ENCODE measurements around the gene SESN3. TPM values are rescaled to one million over a fixed set of nuclear protein-coding genes. Genes with fewer than 3 reads are reported as not detected.
"Not testable (repeated sequence)": the region's sequence is repeated elsewhere in the genome, so short reads cannot be mapped to it uniquely, and the experiment has no call there.

Gene SESN3
- total RNA-seq, 1 experiment from 2014 or later: 0.44 TPM

- no peak for DNase-seq (ENCODE audit: low read depth)
These were observed 8.2 kb downstream of the SESN3 start for GRCh38 chr11:95222817-95223216.

- no peak for DNase-seq (ENCODE audit: low read depth)
These were observed 11.4 kb downstream of the SESN3 start for GRCh38 chr11:95219599-95219998.

GRCh38 chr11:95218149-95218548, 12.9 kb downstream of the SESN3 start:
- no peak for DNase-seq (ENCODE audit: low read depth)

GRCh38 chr11:95212609-95213008, 18.4 kb downstream of the SESN3 start:
- no peak for DNase-seq (ENCODE audit: low read depth)

- not testable (repeated sequence) for DNase-seq (ENCODE audit: low read depth)
These were observed 21.5 kb downstream of the SESN3 start for GRCh38 chr11:95209535-95209934.

- no peak for DNase-seq (ENCODE audit: low read depth)
These were observed 30.1 kb downstream of the SESN3 start for GRCh38 chr11:95200781-95201457.

- DNase-seq (ENCODE audit: low read depth): no peak
These were observed 35.2 kb downstream of the SESN3 start for GRCh38 chr11:95195831-95196230.

GRCh38 chr11:95193541-95193940, 37.5 kb downstream of the SESN3 start:
- no peak for DNase-seq (ENCODE audit: low read depth)

GRCh38 chr11:95192717-95193116, 38.3 kb downstream of the SESN3 start:
- no peak for DNase-seq (ENCODE audit: low read depth)

GRCh38 chr11:95187723-95188122, 43.3 kb downstream of the SESN3 start:
- no peak for DNase-seq (ENCODE audit: low read depth)

GRCh38 chr11:95182397-95182796, 48.6 kb downstream of the SESN3 start:
- no peak for DNase-seq (ENCODE audit: low read depth)

GRCh38 chr11:95175818-95176380, 55.1 kb downstream of the SESN3 start:
- DNase-seq (ENCODE audit: low read depth): no peak

GRCh38 chr11:95170294-95170693, 60.7 kb downstream of the SESN3 start:
- no peak for DNase-seq (ENCODE audit: low read depth)

- no peak for DNase-seq (ENCODE audit: low read depth)
These were observed 64.2 kb downstream of the SESN3 start for GRCh38 chr11:95166781-95167180.

- DNase-seq (ENCODE audit: low read depth): no peak
These were observed 65.4 kb downstream of the SESN3 start for GRCh38 chr11:95165638-95166037.

- DNase-seq (ENCODE audit: low read depth): no peak
These were observed 67.9 kb downstream of the SESN3 start for GRCh38 chr11:95163106-95163505.

- DNase-seq (ENCODE audit: low read depth): no peak
These were observed 69.8 kb downstream of the SESN3 start for GRCh38 chr11:95161248-95161647.

- DNase-seq (ENCODE audit: low read depth): no peak
These were observed 73.2 kb downstream of the SESN3 start for GRCh38 chr11:95157824-95158223.

- no peak for DNase-seq (ENCODE audit: low read depth)
These were observed 74.0 kb downstream of the SESN3 start for GRCh38 chr11:95156916-95157541.

- no peak for DNase-seq (ENCODE audit: low read depth)
These were observed 74.8 kb downstream of the SESN3 start for GRCh38 chr11:95156133-95156721.

- DNase-seq (ENCODE audit: low read depth): no peak
These were observed 75.6 kb downstream of the SESN3 start for GRCh38 chr11:95155385-95155784.

GRCh38 chr11:95154514-95154913, 76.5 kb downstream of the SESN3 start:
- DNase-seq (ENCODE audit: low read depth): peak; percentile 45

- DNase-seq (ENCODE audit: low read depth): no peak
These were observed 77.2 kb downstream of the SESN3 start for GRCh38 chr11:95153857-95154246.

Measured in M059J (cell line).